22Rv1 (cell line): ENCODE data around the gene UTS2R.

Source experiments
- H3K27ac ChIP-seq: fragments of 450-650 bp; 2 replicates; pipeline ENCODE4 v1.5.1; 2017
- CTCF ChIP-seq: fragments of 450-650 bp; IDR thresholded peaks from 2 replicates; pipeline ENCODE4 v1.5.1; 2017; ENCODE audit warnings: mild to moderate bottlenecking
- ZFX ChIP-seq: fragments of 450-650 bp; IDR thresholded peaks from 2 replicates; pipeline ENCODE4 v1.6.1; 2017; ENCODE audit warnings: antibody characterized with exemption, borderline replicate concordance

Gene UTS2R

GRCh38 chr17:82387705-82388106, 16.1 kb downstream of the UTS2R start:
- TF ChIP-seq ZFX (no peak), CTCF (no peak)
- H3K27ac ChIP-seq = no peak overlapping the region

GRCh38 chr17:82388223-82388921, 16.8 kb downstream of the UTS2R start:
- TF ChIP-seq ZFX (no peak), CTCF (no peak)

GRCh38 chr17:82388922-82389283, 17.3 kb downstream of the UTS2R start:
- H3K27ac ChIP-seq = no peak overlapping the region

More at GRCh38 chr17:82388223-82388921, 16.8 kb downstream of the UTS2R start:
- H3K27ac ChIP-seq = no peak overlapping the region

GRCh38 chr17:82389379-82389778, 17.8 kb downstream of the UTS2R start:
- no peak overlapping the region for H3K27ac ChIP-seq
- TF ChIP-seq CTCF = no peak

More at GRCh38 chr17:82388922-82389283, 17.3 kb downstream of the UTS2R start:
- no peak for TF ChIP-seq ZFX
- no peak for TF ChIP-seq CTCF

GRCh38 chr17:82390015-82390859, 18.7 kb downstream of the UTS2R start:
- TF ChIP-seq ZFX = no peak
- H3K27ac ChIP-seq = no peak overlapping the region

- TF ChIP-seq ZFX (no peak), CTCF (no peak)
- no peak overlapping the region for H3K27ac ChIP-seq
Measured at GRCh38 chr17:82390860-82391435, 19.4 kb downstream of the UTS2R start.

- TF ChIP-seq CTCF (no peak), ZFX (no peak)
- H3K27ac ChIP-seq = no peak overlapping the region
Measured at GRCh38 chr17:82391496-82392066, 20.0 kb downstream of the UTS2R start.
